C4-2B (cell line): ENCODE results near the gene UPP1.

Source experiments
- ZFX ChIP-seq: fragments of 450-650 bp; IDR thresholded peaks from 2 replicates; pipeline ENCODE4 v1.6.1; 2017
- TF ChIP-seq, protein P1 (sequence below): fragments of 450-650 bp; conservative IDR thresholded peaks from 2 replicates; pipeline ENCODE4 v1.5.1; 2017; ENCODE audit warnings: mild to moderate bottlenecking

DNA sequence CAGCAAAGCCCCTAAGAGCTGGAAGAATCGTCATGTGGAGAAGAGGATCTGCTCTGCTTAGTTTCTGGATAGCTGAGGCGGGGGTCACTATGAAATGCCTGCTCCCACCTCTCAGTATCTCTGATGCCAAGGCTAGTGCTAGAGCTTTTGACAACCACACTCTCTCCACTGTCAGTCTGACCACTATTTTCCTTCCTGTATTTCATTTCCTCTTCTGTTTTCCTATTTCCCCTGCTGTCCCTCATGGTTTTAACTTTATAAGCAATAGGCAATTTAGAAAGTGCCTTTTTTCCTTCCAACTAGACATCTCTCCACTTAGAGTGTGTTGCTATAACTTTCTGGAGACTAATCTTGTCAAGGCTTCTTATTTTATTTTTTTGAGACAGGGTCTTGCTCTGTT is 30.1 kb upstream of the UPP1 start:
- TF ChIP-seq, protein P1, sequence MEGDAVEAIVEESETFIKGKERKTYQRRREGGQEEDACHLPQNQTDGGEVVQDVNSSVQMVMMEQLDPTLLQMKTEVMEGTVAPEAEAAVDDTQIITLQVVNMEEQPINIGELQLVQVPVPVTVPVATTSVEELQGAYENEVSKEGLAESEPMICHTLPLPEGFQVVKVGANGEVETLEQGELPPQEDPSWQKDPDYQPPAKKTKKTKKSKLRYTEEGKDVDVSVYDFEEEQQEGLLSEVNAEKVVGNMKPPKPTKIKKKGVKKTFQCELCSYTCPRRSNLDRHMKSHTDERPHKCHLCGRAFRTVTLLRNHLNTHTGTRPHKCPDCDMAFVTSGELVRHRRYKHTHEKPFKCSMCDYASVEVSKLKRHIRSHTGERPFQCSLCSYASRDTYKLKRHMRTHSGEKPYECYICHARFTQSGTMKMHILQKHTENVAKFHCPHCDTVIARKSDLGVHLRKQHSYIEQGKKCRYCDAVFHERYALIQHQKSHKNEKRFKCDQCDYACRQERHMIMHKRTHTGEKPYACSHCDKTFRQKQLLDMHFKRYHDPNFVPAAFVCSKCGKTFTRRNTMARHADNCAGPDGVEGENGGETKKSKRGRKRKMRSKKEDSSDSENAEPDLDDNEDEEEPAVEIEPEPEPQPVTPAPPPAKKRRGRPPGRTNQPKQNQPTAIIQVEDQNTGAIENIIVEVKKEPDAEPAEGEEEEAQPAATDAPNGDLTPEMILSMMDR, result no peak
- no peak for TF ChIP-seq ZFX
